ENCODE data around the gene PAQR9.

The PAQR9 gene

DNA sequence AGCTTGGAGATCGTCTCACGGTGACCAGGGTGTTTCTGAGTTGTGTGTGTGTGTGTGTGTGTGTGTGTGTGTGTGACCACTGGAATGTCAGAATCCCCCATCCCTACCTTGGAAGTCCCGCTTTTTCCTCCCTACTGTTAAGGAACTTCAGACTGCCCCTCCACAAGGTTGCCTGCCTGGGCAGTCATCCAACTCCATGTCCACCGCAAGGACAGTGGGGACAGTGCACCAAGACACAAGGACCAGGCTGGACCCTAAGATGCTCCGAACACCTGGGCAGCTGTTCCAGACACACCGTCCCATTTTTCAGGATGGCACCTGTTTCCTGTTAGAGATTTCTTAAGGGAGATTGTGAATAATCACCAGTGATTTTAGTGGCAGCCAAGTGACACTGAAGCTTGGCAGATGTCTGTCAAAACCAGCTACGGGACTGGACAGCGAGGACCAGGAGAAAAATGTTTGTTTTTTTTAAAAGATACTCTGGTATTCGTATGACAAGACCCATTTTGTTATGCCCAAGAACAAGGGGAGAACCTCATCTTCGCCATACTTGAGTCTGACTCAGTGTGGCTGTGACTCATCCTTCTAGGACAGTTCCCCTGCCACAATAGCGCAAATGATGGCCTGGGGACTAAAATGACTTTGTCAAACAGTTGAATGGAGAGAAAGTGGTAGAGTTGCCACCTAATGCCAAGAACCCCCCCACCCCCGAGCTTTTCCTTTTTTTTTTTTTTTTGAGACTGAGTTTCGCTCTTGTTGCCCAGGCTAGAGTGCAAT is 15.5 kb downstream of the PAQR9 start:
- DNase-seq, result no peak

DNA sequence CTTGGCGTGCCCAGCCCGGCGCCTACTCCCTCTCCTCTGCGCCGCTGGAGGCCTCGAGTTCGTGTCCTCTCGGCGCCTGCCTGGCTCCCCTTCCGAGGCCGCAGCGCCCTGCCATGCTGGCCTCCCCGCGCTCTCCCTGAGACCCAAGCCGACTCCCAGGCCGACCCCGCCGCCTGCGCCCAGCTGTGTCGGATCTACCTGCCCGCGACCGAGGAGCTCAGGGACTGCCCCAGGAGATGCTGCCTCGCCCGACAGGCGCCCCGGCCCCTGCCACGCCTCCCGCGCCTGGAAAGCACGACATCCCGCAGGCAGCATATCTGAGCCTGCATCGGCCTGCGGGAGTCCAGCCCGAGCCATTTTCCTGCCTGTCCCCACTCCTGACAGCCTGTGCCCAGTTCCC is 16.1 kb downstream of the PAQR9 start:
- DNase-seq, result no peak

- no peak for DNase-seq
Measured at GRCh38 chr3:142946861-142947260, 16.6 kb downstream of the PAQR9 start.

GRCh38 chr3:142945023-142945422 is 18.5 kb downstream of the PAQR9 start:
- DNase-seq, result no peak

DNA sequence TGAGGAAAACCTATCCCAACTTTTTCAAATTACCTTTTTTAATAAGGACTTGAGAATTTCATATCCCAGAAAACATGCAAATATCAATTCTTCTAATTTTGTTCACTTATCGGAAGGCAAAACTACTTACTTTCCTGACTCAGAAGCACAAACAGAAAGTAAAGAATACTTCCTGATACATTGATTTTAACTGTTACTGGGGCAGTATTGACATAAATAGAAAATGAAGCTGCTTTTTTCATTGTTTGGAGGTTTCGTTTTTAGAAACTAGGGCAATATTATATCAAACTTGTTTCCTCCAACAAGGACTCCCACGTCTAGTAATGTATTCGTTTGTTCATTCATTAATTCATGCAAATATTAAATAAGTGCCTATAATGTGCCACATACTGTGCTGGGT is 19.1 kb downstream of the PAQR9 start:
- DNase-seq, result no peak

DNA sequence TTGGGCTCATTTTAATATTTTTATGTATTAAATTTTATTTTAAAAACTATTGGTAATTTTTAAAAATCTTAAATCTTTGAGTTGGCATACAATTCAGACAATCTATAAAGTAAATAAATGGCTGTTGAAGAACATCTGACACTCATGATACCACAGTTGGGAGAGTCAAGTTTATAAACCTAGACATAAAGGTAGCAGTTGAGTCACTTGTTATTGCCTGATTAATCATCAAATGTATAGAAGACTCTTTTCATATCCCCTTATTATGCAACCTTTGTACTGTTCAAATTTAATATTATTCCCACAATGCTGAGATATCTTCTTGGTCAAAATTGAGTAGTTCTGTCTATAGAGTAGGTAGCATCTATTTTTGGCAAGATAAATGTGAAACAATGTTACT is 19.6 kb downstream of the PAQR9 start:
- DNase-seq, result no peak

DNA sequence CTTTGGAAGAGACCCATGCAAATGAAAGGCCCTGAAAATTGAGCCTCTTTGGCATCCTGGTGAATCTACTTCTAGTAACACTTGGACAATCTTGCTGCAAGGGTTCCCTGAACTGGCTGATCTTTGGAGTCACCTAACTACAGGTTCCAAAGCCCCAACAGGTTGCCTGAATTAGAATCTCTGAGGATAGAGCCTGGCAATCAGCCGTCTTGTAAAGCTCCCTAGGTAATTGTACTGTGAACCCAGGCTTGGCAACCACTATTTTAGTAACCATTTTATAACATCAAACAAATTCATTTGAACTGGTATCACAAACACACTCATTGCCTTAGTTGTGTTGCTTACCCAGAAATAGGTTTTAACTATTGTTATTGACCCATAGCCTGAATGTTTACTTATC is 20.1 kb downstream of the PAQR9 start:
- no peak for DNase-seq

DNA sequence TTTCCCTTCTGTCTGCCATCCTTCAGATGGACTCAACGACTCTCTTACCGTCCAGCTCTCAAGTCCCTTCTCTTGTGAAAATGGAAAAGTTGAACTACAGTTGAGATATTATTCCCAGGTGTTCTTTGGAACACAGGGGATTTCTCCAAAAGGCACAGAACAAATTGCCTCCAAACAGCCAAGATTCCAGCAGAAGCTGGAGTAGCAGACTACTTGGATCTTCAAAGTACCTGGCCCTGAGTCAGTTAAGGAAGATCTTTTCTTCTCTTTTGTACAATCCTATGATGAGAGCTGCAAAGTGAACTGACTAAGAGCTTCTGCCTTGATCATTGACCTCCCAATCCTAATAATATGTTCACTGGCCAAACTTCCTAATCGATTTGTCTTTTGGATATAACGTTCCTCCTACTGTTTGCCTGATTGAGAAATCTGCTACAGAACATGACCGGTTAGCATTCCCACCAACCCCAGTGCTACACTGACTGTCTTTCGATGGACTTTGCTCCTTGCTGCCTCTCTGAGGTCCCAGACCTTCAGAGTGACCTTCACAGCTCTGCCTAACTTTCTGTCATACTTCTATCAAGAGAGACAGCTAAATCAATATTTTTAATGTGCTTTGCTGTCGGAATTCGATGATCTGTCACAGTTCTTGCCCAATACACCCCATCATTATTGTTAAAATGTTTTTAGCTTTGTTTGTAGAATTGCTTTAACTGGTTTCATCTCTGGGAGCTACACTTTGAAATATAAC is 21.9 kb downstream of the PAQR9 start:
- no peak for DNase-seq

DNA sequence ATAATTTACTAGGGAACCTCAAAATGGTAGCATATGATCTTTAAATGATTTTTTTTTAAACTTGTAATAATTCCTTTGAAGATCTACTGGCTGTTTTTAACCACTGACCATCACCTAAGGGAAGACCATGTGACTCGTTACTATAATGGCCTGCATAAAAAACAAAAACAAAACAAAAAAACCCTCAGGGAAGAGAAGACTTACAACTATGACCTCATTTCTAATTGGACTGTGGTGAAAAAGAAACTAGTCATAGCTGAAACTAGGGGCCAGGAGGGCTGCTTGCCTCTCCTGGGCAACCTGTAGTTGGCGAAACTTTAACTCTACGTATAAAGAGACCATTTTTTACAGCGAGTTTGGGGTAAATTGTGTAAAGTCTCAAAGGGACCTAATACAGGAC is 23.0 kb downstream of the PAQR9 start:
- DNase-seq, result no peak

GRCh38 chr3:142940000-142940399 is 23.5 kb downstream of the PAQR9 start:
- no peak for DNase-seq

- DNase-seq, result no peak
Measured at GRCh38 chr3:142935963-142936362, 27.5 kb downstream of the PAQR9 start.

- DNase-seq, result no peak
Measured at GRCh38 chr3:142934887-142935269, 28.6 kb downstream of the PAQR9 start.

GRCh38 chr3:142934128-142934886 is 29.2 kb downstream of the PAQR9 start:
- no peak for DNase-seq

DNA sequence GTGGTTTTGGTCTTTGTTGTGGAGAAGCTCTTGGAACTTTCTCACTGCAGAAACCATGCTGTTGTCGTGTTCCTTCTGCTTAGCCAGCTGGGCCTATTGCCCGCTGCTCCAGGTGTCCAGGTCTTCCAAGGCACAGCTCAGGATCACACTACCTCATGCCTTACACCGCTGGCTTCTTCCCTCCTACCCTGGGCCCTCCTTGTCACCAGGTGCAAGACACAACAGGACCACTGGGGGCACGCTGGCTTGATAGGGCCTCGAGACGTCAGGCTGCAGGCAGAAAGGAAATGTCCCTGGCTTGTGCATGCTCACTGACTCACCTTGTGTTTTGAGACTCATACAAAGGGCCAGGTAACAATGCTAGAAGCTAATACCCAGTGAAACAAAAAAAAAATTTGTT is 32.3 kb downstream of the PAQR9 start:
- no peak for DNase-seq

GRCh38 chr3:142930463-142930862 is 33.0 kb downstream of the PAQR9 start:
- DNase-seq, result no peak

DNA sequence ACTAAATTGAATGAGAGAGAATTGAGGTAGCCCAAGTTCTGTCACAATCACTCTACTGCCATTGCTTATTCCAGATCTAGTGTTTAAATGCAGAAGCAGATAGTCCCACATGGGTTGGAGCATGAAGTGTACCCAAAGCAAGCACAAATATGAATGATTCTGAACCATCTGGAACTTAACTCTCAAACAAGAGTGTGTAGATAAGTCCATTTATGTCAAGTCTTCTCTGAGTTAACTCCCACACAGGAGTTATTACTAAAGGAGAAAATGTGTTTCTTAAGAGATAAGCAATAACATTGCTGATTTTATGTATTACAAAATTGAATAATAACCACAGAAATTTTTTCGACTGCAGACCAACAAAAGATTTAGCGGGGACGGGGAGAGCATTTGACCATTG is 33.6 kb downstream of the PAQR9 start:
- no peak for DNase-seq

DNA sequence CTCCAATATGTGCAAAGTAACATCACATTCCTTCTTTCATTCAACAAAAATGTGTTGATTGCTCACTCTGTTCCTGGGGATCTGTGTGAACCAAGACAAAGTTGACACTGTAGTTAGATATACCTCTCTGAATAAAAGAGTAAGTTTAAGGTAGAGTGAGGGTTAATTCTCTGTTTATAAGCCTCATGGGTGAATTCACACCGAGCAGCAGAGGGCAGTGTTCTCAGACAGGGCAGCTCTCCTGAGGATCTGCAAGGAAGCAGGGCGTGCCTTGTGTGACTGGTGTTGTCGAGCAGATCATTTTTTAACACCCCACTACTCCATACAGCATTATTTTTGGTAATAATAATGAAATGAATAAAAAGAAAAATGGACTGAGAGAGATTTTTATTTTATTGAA is 34.4 kb downstream of the PAQR9 start:
- DNase-seq, result no peak

- DNase-seq, result no peak
Measured at GRCh38 chr3:142926368-142926944, 37.0 kb downstream of the PAQR9 start.

DNA sequence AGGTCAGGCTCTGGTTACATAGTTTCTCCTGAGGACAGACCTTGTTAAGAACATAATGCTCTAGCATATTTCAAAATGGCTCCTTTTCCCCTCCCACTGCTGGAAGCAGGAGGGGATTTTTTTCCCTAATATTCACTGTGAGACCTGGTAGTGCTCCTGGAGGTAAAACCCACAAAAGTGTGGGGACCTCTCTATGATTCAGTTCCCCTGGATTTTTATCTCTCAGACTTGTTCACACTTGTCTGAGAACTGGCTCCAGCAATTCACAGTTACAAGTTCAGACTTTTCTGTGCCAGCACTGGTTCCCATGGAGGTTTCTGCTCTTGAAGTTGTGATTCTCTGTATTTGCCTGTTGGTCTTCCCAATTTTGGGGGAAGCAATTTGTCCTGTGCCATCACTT is 38.3 kb downstream of the PAQR9 start:
- DNase-seq, result no peak

DNA sequence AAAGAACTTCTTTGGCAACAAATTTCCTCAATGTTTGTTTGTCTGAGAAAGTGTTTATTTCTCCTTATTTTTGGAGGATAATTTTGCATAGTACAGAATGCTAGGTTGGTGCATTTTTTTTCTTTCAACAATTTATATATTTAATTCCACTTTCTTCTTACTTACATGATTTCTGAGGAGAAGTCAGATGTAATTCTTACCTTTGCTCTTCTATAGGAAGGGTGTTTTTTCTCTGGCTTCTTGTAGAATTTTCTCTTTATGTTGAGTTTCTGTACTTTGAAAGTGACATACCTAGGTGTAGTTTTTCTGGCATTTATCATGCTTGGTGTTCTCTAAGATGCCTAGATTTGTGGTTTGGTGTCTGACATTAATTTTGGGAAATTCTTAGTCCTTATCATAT is 39.8 kb downstream of the PAQR9 start:
- no peak for DNase-seq

- DNase-seq, result no peak
Measured at GRCh38 chr3:142916605-142917004, 46.9 kb downstream of the PAQR9 start.

DNA sequence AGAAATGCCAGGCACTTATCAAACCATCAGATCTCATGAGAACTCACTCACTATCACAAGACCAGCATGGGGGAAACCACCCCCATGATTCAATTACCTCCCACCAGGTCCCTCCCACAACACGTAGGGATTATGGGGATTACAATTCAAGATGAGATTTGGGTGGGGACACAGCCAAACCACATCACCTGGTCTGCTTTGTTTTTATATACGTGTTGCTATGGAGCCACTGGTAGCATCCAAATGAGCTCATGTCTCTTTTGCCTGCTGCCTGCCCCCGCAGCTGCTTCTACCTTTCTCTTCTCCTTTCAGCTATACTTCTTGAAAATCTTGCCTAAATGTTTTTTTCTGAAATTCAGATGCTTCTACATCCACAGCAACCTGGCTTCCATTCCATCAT is 47.8 kb downstream of the PAQR9 start:
- DNase-seq, result no peak

DNA sequence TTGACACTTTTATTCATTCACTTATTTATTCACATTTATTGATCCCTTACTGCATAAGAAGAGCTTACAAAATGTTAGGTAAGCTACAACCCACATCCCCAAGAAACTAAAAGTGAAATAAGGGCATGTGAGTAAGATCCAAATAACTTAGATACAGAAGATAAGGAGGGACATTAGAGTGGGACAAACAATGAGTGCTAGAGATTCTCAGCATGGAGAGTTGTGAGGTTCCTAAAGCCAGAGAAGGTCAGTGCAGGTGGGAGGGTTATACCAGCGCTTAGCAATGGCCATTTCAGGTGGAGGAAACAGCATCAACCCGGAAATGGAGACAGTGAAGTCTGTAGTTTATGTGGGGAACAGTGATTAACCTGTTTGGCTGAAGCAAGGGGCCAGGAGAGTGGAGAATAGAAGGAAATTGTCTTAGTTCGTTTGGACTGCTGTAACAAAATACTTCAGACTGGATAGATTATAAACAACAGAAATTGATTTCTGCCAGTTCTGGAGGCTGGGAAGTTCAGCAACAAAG is 49.1 kb downstream of the PAQR9 start:
- DNase-seq, result no peak
